Measurements from ENCODE around the gene RDH16.

GRCh38 chr12:56996793-56997545 lies 39.6 kb upstream of the RDH16 start:
- TF ChIP-seq CTCF (IDR thresholded peaks at IDR 0.05) = no peak
- no peak for TF ChIP-seq POLR2A (IDR thresholded peaks at IDR 0.05)

Measured in lower leg skin (tissue), 3 donors.